ENCODE results near the gene SCNM1.

GRCh38 chr1:151143057-151143435, 22.9 kb upstream of the SCNM1 start:
- no peak for TF ChIP-seq CTCF (IDR thresholded peaks at IDR 0.05)
- TF ChIP-seq POLR2A (IDR thresholded peaks at IDR 0.05): no peak
